NCI-H82 treated with DMSO at 0.1 percent for 48 hours (cell line): ENCODE data around the gene HS3ST2.
"Not testable (repeated sequence)": the region's sequence is repeated elsewhere in the genome, so short reads cannot be mapped to it uniquely, and the experiment has no call there.

ENCODE experiments used
- DNase-seq: peaks from one replicate; lab custom pipeline; 2025; ENCODE audit not compliant: unreplicated experiment; lab: John Stamatoyannopoulos, UW

Gene HS3ST2

DNA sequence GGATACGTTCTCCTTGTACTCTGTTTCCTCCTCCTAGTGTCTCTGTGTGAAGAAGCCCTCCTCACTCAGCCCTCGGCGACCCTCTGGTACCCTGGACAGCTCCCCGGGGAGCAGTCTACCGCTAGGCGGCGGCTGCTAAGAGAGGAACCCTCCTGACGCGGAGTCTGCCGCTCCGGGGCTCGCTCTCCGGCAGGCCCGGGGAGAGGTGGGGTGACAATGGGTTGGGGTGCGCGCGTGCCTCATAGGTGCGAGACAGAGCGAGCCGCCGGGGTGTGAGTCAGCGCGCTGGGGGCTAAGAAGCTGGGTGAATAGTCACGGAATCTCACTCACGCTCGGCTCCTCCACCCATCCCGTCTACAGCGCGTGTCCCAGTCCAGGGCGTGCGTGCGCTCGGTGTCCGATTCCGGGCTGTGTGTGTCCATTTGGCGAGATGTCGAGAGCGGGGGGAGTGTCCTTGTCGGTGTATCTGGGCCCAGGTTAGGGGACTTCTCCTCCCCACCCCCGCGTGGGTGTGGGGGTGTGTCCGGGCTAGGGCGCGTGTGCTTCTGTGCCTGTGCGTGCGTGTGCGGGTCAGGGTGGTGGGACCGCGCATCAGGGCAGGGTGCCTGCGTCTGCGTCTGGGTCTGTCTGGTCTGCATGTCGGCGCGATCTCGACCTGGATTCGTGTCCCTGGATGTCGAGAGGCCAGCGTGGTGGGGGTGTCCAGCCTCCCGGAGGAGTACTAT is 577 bp upstream of the HS3ST2 start:
- no peak for DNase-seq

GRCh38 chr16:22814711-22815105 is 746 bp downstream of the HS3ST2 start:
- no peak for DNase-seq

GRCh38 chr16:22815863-22816262 is 1.9 kb downstream of the HS3ST2 start:
- DNase-seq = no peak

DNA sequence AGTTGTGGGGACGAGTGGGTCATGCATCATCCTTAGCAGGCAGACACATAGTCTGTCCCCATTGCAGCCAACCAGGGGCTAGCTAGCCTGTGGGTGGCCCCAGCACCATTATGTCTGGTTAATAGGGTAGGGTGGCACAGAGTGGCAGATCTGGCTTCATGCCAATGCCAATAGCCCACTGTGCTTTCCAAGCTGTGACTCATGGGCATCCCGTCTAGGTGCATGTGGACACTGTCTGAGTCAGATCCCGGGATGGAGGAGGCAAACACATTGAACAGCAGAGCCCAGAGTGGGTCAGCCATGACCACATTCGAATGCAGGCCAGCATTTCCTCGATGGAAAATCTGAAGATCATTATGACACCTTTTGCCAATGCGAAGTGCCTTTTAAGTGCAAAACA is 2.5 kb downstream of the HS3ST2 start:
- DNase-seq = no peak

GRCh38 chr16:22818736-22819135 is 4.8 kb downstream of the HS3ST2 start:
- not testable (repeated sequence) for DNase-seq

- DNase-seq = no peak
These were observed 24.7 kb downstream of the HS3ST2 start for GRCh38 chr16:22838681-22839080.

DNA sequence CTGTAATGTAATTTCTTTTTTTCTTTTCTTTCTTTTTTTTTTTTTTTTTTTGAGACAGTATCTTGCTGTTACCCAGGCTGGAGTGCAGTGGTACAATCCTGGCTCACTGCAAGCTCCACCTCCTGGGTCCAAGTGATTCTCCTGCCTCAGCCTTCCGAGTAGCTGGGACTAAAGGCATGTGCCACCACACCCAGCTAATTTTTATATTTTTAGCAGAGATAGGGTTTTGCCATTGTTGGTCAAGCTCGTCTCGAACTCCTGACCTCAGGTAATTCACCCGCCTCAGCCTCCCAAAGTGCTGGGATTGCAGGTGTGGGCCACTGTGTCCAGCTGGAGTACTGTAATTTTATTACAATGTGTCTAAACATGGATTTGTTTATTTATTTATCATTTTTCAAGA is 28.1 kb downstream of the HS3ST2 start:
- not testable (repeated sequence) for DNase-seq

GRCh38 chr16:22843122-22843521 is 29.2 kb downstream of the HS3ST2 start:
- no peak for DNase-seq

DNA sequence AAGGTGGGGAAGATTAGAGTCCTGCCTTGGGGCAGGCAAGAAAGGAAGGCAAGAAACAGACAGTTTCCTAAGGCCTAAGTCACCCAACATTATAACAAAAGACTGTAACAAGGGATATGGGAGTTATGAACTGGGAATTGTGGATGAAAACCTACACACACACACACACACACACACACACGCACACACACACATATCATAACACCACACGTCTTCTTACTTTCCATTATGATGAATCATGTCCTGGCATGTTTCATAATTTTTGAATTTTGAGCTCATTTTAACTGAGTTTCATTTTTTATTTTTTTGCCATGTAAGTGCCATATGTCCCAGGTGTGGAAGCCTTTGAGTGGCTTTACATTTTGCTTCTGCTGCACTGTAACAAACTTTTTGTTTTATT is 29.9 kb downstream of the HS3ST2 start:
- no peak for DNase-seq

DNA sequence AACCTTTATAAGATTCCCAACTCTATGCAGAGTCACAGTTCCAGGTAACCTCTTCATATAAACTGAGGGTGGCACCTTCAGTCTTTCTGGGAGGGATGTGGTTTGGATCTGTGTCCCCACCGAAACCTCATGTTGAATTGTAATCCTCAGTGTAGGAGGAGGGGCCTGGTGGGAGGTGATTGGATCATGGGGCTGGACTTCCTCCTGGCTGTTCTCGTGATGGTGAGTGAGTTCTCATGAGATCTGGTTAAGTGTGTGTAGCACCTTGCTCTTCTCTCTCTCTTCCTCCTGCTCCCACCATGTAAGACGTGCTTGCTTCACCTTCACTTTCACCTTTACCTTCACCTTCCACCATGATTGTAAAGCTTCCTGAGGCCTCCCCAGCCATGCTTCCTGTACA is 30.5 kb downstream of the HS3ST2 start:
- DNase-seq = no peak

- DNase-seq = no peak
These were observed 33.1 kb downstream of the HS3ST2 start for GRCh38 chr16:22847100-22847499.

DNA sequence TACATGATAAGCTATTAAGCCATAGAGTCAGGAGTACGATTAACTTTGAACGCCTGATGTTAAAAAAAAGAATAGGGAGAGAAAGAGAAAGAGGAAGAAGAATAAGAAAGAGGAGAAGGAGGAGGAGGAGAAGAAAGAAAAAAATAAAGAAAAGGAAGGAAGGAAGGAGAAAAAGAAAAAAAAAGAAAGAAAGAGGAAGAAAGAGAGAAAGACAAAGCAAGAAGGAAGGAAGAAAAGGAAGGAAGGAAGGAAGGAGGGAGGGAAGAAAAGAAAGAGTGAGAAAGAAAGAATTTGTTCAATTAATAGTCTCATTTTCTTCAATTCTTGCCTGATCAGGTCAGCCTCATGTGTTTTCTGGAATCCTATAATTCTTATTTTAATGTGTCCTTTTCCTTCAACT is 33.7 kb downstream of the HS3ST2 start:
- no peak for DNase-seq

DNA sequence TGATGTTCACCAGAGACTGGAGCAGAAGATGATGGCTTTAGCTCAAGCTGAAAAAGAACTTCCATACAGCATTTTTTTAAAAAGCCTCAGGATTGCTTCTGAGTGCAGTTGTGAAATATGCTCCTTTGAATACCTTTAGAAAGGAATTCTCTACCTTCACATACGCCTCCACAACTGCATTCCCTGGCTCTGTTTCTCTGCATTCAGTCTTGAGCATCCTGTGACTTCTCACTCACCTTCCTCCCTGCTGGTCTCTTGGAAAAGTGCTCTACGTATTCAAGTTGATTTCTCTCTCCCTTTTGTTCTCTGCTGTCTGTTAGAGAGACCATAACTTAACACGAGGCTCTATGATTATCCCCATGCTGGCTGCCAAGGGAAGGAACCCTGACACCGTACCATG is 34.5 kb downstream of the HS3ST2 start:
- DNase-seq = no peak

DNA sequence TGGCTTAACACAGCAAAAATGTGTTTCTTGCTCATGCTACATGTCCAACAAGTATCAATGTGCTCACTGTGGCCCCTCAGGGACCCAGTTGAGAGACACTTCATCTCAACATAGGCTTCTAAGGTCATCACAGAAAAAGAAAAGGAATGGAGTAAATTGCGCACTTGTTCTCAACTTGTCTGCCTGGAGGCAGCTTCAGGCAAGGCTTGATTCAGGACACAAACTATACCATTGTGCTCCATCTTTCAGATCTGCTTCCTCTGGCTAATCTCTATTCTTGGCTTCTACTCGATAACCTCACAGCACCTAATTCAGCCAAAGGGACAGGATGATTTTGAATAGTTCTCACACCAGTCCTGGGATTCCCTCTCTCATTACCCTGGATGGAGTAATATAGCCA is 35.6 kb downstream of the HS3ST2 start:
- no peak for DNase-seq

DNA sequence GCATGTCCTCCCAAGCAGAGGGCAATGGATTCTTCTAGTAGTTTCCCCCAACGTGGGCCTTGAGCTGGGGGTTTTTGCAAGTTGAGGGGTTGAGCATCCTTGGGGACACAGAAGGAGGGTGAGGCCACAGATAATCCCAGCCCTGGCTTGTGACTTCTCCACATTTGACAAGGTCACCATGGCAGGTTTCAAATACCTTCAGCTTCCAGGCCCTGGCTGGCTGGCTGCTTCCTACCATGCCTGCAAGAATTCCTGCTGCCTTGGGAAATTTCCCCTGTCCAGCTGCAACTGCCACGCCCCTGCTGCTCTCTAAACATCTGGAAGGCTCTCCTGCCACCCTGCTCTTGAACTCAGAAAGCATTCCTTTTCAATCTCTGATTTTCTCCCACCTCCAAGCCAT is 41.3 kb downstream of the HS3ST2 start:
- DNase-seq = no peak

GRCh38 chr16:22857296-22858025 is 43.5 kb downstream of the HS3ST2 start:
- DNase-seq = no peak

GRCh38 chr16:22859925-22860324 is 46.0 kb downstream of the HS3ST2 start:
- DNase-seq = no peak

DNA sequence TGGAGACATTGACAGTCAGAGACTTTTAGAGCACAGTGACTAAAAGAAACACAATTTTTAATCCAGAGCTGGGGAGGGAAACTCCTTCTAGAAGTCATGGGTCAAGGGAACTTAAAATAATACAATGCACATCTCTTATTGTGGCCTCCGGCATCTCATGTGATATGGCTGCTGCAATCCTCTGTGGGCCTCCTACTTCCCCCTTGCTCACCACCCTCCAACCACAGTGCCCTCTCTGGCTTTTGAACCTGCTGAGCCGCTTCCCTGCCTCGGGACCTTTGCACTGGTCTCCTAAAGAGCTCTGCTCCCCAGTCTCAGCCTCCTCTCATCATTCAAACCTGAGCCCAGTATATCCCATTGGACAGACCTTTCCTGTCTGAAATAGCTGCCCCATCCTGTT is 47.6 kb downstream of the HS3ST2 start:
- DNase-seq = no peak

- DNase-seq = no peak
These were observed 48.1 kb downstream of the HS3ST2 start for GRCh38 chr16:22862046-22862445.

DNA sequence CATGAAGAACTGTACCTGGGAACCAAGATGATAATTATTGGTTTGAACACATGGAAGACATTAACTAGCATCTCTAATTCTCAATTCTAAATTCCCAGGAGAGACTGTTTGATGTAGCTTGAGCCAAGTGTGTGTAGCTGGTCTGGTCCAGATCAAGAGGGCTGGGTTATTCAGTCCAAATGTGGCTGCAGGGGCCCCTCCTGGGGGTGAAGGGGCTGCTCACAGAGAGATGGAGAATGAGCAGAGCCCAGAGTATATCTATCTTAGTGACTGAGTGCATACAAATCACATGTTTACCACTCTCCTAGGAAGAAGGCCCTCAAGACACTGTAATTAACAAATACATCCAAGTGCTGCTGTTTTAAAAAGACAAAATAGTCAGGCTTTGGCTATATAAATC is 50.4 kb downstream of the HS3ST2 start:
- no peak for DNase-seq

DNA sequence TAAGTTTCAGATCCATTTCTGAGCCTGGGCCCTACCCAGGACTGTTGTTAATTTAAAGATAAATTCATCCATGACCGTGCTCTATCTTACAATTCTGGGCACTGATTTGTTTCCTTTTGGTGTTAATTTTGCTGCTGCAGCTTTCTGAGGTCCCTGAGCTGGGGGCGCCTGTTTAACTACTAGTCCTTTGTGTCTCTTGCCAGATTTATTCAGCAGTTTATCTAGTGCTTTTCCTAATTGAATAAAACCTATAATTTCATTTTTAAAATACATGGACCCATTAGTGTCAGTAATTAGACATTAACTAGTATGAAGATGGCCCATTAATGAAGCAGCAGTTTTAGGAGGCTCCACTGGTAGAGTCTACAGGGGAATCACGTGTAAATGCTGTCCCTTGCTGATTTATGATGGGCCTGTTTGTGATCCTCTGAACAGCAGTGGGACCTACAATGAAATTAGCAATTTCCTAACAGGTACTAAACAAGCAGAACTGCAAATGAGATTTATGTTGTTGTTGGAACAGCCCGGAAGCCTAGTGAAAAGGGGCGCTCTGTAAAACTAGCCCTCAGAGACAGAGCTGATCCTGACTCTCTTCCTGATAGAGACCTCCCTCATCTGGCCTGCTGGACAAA is 54.7 kb downstream of the HS3ST2 start:
- DNase-seq = no peak

DNA sequence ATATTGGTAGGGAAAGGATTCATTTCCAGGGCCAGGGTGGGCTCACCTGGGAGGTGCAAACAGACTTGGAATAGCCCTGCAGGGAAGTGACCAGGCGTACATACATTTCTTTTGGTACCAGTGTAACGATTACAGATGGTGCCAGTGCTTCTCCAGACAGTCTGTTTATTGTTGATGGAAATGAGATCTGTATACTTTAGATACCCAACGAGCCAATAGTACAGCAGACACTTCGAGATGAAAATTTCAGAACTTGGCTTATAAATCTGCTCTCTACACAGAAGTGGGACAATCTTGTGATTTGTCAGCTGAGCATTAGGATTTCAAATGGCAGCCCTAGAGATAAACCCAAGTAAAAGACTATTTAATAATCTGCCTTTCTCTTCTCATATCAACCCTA is 57.9 kb downstream of the HS3ST2 start:
- no peak for DNase-seq
